Stimulated activated CD4-positive, alpha-beta T cell treated with anti-CD3 and anti-CD28 coated beads, TNF-alpha, amount 100 ng/mL, for 24 hours (primary cell): ENCODE measurements around the gene DVL1.

ENCODE experiments used
- DNase-seq, 3 experiments: peaks; one replicate each; pipeline ENCODE4 v3.0.0-alpha.2; 2020; ENCODE audit warnings: low read depth in 3 of 3

Gene DVL1

DNA sequence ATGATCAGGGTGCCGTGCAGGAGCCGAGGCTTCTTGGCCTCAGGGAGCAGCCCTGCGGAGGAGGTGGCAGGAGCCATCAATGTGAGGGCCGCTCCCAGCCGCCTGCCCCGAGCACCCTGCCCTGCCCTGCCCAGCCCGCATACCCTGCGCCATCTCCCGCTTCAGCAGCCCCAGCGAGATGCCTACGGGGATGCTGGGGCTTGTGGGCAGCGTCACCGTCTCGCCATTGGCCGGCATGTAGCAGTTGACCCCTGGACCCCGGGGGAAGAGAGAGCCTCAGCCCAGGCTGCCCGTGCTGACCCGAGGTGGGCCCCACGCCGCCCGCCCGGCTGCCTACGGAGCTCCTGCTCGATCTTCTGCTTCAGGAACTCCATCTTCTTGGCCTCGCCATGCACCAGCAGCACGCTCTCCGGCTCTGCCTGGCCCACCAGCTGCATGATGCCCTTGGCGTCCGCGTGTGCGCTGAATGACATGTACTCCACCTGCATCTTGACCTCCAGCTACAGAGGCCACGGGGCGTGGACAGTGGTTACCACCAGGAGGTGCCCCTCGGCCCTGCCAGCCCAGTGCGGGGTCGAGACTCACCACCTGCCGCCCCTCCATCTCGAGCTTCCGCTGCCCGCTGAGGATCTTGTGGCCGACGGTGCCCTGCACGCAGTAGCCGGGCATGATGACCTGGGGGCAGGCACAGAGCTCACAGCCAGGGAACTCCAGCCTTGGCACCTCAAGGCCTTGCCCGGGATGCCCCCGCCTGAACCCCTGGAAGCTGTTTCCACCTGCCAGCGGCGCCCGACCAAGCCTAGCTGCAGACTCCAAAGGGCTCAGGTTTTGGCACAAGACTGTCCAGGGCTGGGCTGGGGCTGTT lies 36.5 kb downstream of the DVL1 start:
- no peak for DNase-seq

DNA sequence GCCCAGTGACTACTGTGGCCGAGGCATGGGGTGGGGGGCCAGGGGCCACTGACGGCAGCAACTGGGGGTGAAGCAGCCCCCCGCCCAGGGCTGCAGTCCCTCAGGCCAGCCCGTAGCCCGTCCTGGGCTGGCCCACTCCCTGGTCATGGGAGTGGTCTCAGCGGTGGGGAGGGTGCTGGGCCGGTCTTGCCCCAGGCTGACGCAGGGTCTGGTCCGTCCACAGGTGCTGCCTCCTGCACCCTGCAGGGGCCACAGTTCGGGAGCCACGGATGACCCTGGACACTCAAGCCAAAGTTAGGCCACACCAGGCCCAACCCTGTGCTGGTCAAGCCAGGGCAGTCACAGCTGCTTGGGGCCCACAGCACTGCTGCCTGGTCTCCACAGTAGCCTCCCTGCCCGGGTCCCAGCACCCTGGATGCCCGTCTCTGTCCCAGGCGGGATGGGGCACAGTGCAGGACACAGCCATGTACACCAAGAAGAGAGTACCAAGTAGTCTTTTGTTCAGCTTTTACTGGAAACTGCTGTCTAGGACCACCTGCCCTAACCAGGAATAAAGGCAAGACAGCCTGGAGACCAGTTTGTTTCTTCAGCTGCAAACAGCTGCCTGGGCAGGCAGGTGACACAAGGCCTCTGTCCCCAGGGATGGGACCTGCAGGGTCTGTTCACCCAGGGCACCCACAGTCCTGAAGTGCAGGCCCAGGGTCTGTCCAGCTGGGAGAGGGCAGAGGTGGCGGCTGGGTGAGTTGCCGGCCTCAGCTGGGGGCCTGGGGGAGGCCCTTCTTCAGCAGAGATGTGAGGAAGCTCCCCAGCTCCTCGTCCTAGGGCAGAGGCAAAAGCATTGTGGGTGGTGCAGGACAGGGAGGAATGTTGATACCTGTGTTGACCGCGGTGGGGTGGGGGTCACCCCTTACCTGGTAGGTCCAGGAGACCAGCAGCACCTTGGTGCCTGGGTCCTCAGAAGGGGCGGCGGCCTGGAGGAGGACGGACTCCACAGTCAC lies 37.8 kb downstream of the DVL1 start:
- no peak for DNase-seq

- DNase-seq, result no peak
Observed at GRCh38 chr1:1310476-1311053, 38.7 kb downstream of the DVL1 start.

DNA sequence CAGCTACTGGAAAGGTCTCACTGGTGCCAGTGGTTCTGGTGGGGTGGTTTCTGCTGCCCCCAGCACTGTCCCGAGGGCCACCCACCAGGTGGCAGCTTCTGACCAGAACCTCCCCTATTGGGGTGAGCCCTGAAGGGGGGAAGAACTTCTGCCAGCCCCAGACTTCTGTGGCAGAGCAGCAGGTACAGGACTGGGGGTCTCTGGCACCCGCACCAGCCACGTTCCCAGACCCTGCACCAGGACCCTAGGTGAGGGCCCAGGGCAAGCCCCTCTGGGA lies 39.2 kb downstream of the DVL1 start:
- no peak for DNase-seq

DNA sequence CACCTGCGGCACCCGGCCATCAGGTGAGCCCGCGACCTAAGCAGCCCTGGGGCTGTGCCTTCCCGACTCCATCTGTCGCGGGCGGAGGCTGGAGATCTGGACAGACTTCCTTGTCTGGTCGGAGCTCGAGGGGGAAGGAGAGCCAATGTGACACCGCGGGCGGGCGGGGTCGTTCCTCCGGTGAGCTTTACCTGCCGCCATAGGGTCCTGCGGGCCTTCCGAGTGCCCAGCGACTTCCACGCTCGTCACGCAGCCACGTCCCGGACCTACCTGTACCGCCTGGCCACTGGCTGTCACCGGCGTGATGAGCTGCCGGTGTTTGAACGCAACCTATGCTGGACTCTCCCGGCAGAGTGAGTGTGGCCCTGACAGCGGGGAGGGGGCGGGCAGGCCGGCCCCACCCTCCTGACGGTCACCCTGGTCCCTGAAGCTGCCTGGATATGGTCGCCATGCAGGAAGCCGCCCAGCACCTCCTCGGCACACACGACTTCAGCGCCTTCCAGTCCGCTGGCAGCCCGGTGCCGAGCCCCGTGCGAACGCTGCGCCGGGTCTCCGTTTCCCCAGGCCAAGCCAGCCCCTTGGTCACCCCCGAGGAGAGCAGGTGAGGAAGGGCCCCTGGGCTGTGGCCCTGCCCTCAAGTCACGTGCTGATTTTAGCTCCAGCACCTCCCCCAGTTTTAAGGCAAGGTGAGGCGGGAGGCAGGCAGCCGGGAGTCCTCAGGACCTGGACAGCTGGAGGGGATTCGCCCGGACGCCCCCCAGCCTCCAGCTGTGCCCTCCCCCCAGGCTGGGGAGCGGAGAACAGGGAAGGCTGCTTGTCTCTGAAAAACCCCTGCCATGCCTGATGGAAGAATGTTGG lies 39.7 kb downstream of the DVL1 start:
- no peak for DNase-seq

- DNase-seq, result no peak
Observed at GRCh38 chr1:1308756-1309250, 40.4 kb downstream of the DVL1 start.

GRCh38 chr1:1307923-1308755 lies 41.1 kb downstream of the DVL1 start, which contains the start of the genes ACAP3 and PUSL1:
TSS of gene ACAP3 (minus strand) at chr1:1307930. CDS start at chr1:1307815, 115 bp downstream.
TSS of gene PUSL1 (plus strand) at chr1:1308597. CDS start at chr1:1308644, 47 bp downstream.
- peak; percentile 72 to 85 (median 82) for DNase-seq

- no peak for DNase-seq
Observed at GRCh38 chr1:1307261-1307922, 41.8 kb downstream of the DVL1 start.

DNA sequence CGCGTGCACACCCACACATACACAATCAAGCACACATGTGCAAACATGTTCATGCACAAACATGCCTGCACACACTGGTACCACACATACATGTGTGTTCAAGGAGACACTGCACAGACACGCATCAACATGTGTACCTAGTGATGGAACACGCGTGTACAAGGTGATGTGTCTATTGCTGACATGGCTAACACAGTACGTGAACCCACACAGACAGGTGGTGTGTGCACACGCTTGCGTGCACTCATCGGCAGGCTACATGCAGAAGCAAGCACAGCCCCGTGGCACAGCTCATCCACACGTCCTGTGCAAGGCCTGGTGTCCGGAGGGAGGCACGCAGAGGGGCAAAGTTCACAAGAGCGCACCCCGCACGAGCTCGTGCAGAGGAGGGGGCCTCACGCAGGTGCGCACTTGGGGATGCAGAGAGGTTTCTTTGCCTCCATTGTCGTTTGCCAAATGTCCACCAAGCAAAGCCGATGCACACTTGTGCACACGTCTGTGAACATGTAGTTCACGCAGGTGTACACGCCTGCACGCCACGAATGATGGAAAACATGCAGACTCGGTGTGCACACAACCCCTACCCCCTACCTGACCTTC lies 42.5 kb downstream of the DVL1 start:
- DNase-seq, result no peak

DNA sequence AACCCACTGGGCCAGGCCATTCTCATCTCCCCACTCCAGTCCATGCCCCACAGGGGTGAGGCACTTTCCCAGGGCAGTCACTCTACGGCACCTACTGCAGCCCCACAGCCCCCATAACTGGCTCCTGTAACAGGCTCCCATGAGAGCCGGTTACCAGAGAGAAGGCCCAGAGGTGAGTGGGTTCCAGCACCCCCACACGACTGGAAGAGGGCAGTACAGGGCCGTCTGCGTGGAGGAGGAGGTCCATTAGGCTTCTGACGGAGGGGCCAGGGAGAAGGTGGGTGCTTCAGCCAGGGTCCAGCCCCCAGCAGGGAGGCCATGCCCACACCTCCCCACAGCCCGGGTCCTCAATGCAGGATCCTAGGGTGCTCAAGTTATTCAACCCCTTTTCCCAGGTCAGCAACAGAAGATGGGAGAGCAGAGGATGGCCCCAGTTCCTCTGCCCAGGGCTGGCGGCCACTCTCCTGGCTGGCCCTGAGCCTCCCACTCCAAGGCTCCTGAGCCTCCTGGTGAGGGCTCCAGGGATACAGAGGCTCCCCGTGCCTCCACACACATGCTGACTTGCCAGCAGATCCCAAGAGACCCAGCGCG lies 43.1 kb downstream of the DVL1 start:
- DNase-seq, result no peak

DNA sequence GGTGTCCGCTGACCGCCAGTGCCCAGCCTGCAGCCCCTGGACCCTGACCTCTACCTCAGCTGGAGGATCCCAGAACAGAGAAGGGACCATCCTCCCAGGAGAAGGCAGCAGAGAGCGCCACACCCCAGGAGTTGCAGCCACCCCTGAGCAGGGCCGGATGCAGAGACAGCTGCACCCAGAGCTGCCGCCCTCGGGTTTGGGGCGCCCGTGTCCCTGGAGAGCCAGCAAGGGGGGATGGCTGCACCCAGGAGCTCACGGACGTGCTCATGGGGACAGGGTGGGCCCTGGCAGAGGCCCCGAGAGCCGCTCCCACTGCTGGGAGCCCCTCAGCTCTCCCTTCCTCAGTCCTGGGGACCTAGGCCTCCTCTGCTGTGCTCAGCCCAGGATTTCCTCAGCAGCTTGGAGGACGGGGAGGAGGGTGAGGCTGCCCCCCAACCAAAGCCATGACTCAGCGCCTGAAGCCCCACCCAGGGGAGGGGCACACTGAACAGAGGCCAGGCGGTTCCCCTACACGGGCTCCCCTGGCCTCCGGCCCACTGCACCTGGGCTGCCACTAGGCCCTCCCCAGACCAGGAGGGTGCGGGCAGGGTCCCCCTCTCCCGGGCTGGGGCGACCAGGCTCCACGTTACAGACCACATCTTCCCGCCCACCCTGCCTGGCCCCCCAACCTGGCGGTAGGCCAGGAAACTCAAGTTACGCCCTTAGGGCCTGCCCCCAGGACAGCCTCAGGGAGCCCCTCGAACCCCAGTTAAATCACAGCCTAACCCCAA lies 43.7 kb downstream of the DVL1 start:
- peak in 2 of 3 experiments; percentile 36 to 74 for DNase-seq

- DNase-seq, result no peak
Observed at GRCh38 chr1:1304331-1305299, 44.6 kb downstream of the DVL1 start.

- no peak for DNase-seq
Observed at GRCh38 chr1:1303736-1304135, 45.5 kb downstream of the DVL1 start.

GRCh38 chr1:1302951-1303509 lies 46.2 kb downstream of the DVL1 start:
- DNase-seq, result no peak

DNA sequence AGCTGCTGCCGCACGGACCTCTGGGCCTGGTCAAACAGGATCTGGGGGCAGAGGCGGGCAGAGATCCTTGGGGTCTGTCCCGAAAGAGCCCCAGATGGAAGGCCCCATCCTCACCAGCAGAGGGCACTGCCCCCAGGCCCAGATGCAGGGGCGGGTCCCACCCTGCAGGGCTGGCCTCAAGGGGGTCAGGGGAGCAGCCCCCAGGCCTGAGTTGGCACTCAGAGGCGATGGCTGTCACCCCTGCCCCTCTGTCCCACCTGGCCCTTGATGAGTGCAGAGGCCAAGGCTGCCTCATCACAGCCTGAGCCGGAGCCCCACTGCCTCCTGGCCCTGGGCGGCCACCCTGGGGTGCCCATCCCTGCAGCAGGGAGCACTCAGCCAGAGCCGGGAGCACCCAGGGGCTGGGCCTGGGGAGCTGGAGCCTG lies 47.2 kb downstream of the DVL1 start:
- DNase-seq, result no peak

DNA sequence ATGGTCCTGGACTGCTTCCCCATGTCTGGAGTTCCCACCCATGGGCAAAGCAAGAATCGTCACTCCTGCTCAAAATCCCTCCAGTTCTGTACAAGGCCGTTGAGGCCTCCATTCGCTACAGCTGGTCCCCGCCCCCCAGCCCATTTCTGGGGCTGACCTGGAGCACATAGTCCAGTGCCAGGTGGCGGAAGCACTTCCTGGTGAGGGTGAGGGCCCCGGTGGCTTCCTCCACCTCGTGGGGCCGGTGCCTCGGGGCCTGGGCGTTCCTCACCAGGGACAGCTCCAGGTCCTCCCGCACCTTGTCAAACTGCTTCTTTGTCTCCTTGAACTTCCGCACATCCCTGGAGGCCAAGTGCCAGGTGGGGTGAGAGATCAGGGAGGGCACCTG lies 48.9 kb downstream of the DVL1 start:
- no peak for DNase-seq
